ENCODE measurements around the gene OR51B4. TPM values are rescaled to one million over a fixed set of nuclear protein-coding genes. Genes with fewer than 3 reads are reported as not detected.

Gene OR51B4
- total and polyA plus RNA-seq, 9 of the 15 experiments (the other 6 are each of a cell fraction or from before 2014, with no cell fraction given): 17.1 to 64.6 (median 39.9) TPM

DNA sequence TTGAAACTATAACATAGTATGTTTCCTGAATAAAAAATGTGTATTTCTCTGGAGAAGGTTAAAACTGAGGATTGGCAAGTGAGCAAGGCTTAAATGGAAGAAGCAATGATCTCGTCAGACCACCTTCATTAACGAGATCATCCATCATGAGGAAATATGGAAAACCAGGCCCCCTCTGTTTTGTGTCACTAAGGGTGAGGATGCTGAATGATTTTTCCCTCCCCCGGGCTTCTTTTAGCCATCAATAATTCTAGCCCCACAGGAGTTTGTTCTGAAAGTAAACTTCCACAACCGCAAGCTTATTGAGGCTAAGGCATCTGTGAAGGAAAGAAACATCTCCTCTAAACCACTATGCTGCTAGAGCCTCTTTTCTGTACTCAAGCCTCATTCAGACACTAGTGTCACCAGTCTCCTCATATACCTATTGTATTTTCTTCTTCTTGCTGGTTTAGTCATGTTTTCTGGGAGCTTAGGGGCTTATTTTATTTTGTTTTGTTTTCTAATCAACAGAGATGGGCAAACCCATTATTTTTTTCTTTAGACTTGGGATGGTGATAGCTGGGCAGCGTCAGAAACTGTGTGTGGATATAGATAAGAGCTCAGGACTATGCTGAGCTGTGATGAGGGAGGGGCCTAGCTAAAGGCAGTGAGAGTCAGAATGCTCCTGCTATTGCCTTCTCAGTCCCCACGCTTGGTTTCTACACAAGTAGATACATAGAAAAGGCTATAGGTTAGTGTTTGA is 26.2 kb downstream of the OR51B4 start (continued):
- TF ChIP-seq MGA (IDR thresholded peaks at IDR 0.05): no peak
- no peak for TF ChIP-seq EWSR1 (IDR thresholded peaks at IDR 0.05; ENCODE audit: borderline replicate concordance, low read depth, partially characterized antibody)
- no peak for TF ChIP-seq ZNF785 (CRISPR knock-in tag; IDR thresholded peaks at IDR 0.05)
- no peak for TF ChIP-seq WHSC1 (IDR thresholded peaks at IDR 0.05; ENCODE audit: low read length)
- no peak for TF ChIP-seq FOXJ3 (CRISPR knock-in tag; IDR thresholded peaks at IDR 0.05)
- TF ChIP-seq ZC3H4 (CRISPR knock-in tag; IDR thresholded peaks at IDR 0.05; ENCODE audit: borderline replicate concordance): no peak
- TF ChIP-seq, protein P1, sequence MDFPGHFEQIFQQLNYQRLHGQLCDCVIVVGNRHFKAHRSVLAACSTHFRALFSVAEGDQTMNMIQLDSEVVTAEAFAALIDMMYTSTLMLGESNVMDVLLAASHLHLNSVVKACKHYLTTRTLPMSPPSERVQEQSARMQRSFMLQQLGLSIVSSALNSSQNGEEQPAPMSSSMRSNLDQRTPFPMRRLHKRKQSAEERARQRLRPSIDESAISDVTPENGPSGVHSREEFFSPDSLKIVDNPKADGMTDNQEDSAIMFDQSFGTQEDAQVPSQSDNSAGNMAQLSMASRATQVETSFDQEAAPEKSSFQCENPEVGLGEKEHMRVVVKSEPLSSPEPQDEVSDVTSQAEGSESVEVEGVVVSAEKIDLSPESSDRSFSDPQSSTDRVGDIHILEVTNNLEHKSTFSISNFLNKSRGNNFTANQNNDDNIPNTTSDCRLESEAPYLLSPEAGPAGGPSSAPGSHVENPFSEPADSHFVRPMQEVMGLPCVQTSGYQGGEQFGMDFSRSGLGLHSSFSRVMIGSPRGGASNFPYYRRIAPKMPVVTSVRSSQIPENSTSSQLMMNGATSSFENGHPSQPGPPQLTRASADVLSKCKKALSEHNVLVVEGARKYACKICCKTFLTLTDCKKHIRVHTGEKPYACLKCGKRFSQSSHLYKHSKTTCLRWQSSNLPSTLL (IDR thresholded peaks at IDR 0.05): no peak
- TF ChIP-seq FOXA3 (CRISPR knock-in tag; conservative IDR thresholded peaks at IDR 0.05 in 1 of 2, IDR thresholded peaks at IDR 0.05 in 1 of 2): no peak
- TF ChIP-seq HNRNPUL1 (IDR thresholded peaks at IDR 0.05; ENCODE audit: low read length): no peak
- TF ChIP-seq ZNF324 (CRISPR knock-in tag; IDR thresholded peaks at IDR 0.05): no peak
- no peak for TF ChIP-seq MXD1 (CRISPR knock-in tag; IDR thresholded peaks at IDR 0.05; ENCODE audit: borderline replicate concordance, poor library complexity, severe bottlenecking)
- TF ChIP-seq NUFIP1 (IDR thresholded peaks at IDR 0.05; ENCODE audit: partially characterized antibody): no peak
- TF ChIP-seq ETV5 (CRISPR knock-in tag; IDR thresholded peaks at IDR 0.05; ENCODE audit: low read depth): no peak
- no peak for TF ChIP-seq HNRNPL (IDR thresholded peaks at IDR 0.05; ENCODE audit: low read depth, low read length)
